GM19025 (cell line): Measurements from ENCODE around the gene TBCE.

Experiments
- ATAC-seq: cut with Tn5 transposase; IDR thresholded peaks from one replicate; pipeline ENCODE4 v1.9.1; 2021; ENCODE audit warnings: mild to moderate bottlenecking, low read depth, moderate library complexity; ENCODE audit not compliant: unreplicated experiment

Gene TBCE

GRCh38 chr1:235495551-235495950, 128.3 kb downstream of the TBCE start:
- ATAC-seq: no peak

GRCh38 chr1:235500971-235501540, 133.8 kb downstream of the TBCE start:
- no peak for ATAC-seq
